B cell (primary cell): Measurements from ENCODE around the gene UGT2B17. TPM values are rescaled to one million over a fixed set of nuclear protein-coding genes. Genes with fewer than 3 reads are reported as not detected.

ENCODE experiments used
- ATAC-seq: fragments of 200-7000 bp; cut with Tn5 transposase; one replicate; pipeline ENCODE4 v1.10.0; 2021; ENCODE audit warnings: low read depth, mild to moderate bottlenecking, moderate number of reproducible peaks, moderate library complexity
- CTCF ChIA-PET: fragments of 350-600 bp; sonication (Branson Sonifier 250); formaldehyde crosslinking; loops from one replicate; lab custom pipeline; 2021; ENCODE audit warnings: antibody characterized with exemption, inconsistent platforms; lab: Charles Lee
- POLR2A ChIA-PET: fragments of 350-600 bp; sonication (Branson Sonifier 250); formaldehyde crosslinking; loops from one replicate; lab custom pipeline; 2021; ENCODE audit warnings: antibody characterized with exemption; lab: Charles Lee
- DNase-seq: peaks from one replicate; pipeline ENCODE4 v3.0.0; 2013
- H2AFZ ChIP-seq: 2 replicates; pipeline ENCODE4 v1.6.1; 2012; ENCODE audit warnings: mild to moderate bottlenecking, low read depth, low read length; ENCODE audit not compliant: insufficient read depth, poor library complexity, severe bottlenecking
- H3K27ac ChIP-seq, 2 donors: 1 replicate in 1 of 2; 2 replicates in 1 of 2; pipeline ENCODE4 v1.5.1; 2012 to 2013; ENCODE audit warnings: low read length in 2 of 2, mild to moderate bottlenecking in 2 of 2, moderate library complexity in 1 of 2
- H3K27me3 ChIP-seq, 4 experiments: fragments of 200-600 bp in 1 of 4; sonication (generic) in 1 of 4; replicated peaks in 1 of 4; 1 replicate in 2 of 4; 2 replicates in 2 of 4; pipeline versions ENCODE4 v1.6.1 to v1.7.0; 2013 to 2016; ENCODE audit warnings: low read length in 3 of 4, mild to moderate bottlenecking in 2 of 4, mixed read lengths in 1 of 4, moderate library complexity in 1 of 4; ENCODE audit not compliant: insufficient read depth in 4 of 4, control insufficient read depth in 3 of 4; ENCODE audit errors: control extremely low read depth in 1 of 4
- H3K36me3 ChIP-seq, 2 experiments: replicated peaks in 1 of 2; 1 replicate in 1 of 2; 2 replicates in 1 of 2; pipeline versions ENCODE4 v1.6.1 to v1.7.1; 2013; ENCODE audit warnings: low read length in 1 of 2; ENCODE audit not compliant: insufficient read depth in 2 of 2, control insufficient read depth in 1 of 2; ENCODE audit errors: control extremely low read depth in 1 of 2, extremely low read depth in 1 of 2
- H3K4me1 ChIP-seq, 2 donors: fragments of 200-600 bp in 1 of 2; sonication (generic) in 1 of 2; 1 replicate in 1 of 2; 2 replicates in 1 of 2; pipeline versions ENCODE4 v1.5.1 to v1.6.1; 2013 to 2017; ENCODE audit warnings: low read length in 2 of 2; ENCODE audit not compliant: control insufficient read depth in 2 of 2, insufficient read depth in 2 of 2
- H3K4me2 ChIP-seq: replicated peaks from 2 replicates; pipeline ENCODE3; 2012; ENCODE audit warnings: mild to moderate bottlenecking, low read depth, low read length; ENCODE audit not compliant: poor library complexity, severe bottlenecking
- H3K4me3 ChIP-seq, 5 experiments: fragments of 200-600 bp in 1 of 5; sonication (generic) in 1 of 5; 1 replicate in 3 of 5; 2 replicates in 2 of 5; pipeline versions ENCODE4 v1.5.1 to v1.7.0; 2011 to 2016; ENCODE audit warnings: low read length in 4 of 5, mild to moderate bottlenecking in 4 of 5, low read depth in 2 of 5, control low read depth in 1 of 5, moderate library complexity in 1 of 5; ENCODE audit not compliant: insufficient read depth in 1 of 5; ENCODE audit errors: control extremely low read depth in 1 of 5, extremely low read depth in 1 of 5
- H3K79me2 ChIP-seq: fragments of 200-600 bp; sonication (generic); one replicate; pipeline ENCODE4 v1.6.0; 2016; ENCODE audit warnings: low read length; ENCODE audit not compliant: control insufficient read depth, insufficient read depth
- H3K9ac ChIP-seq: fragments of 200-600 bp; sonication (generic); 2 replicates; pipeline ENCODE4 v1.6.1; 2017; ENCODE audit warnings: mild to moderate bottlenecking, low read length, moderate library complexity
- H3K9me3 ChIP-seq, 3 donors: one replicate each; pipeline versions ENCODE4 v1.6.1 to v1.7.1; 2013; ENCODE audit warnings: low read length in 2 of 3; ENCODE audit not compliant: control insufficient read depth in 2 of 3, insufficient read depth in 1 of 3; ENCODE audit errors: control extremely low read depth in 1 of 3
- H4K20me1 ChIP-seq: 2 replicates; pipeline ENCODE4 v1.6.0; 2012; ENCODE audit warnings: mild to moderate bottlenecking, low read length; ENCODE audit not compliant: insufficient read depth, control insufficient read depth, poor library complexity, severe bottlenecking
- H3K27ac Mint-ChIP-seq: one replicate; pipeline ENCODE4 v1.8.0; 2021; ENCODE audit warnings: mixed read lengths
- H3K27me3 Mint-ChIP-seq: one replicate; pipeline ENCODE4 v1.8.0; 2021; ENCODE audit warnings: mixed read lengths
- H3K4me1 Mint-ChIP-seq: one replicate; pipeline ENCODE4 v1.8.0; 2021; ENCODE audit warnings: mixed read lengths
- H3K4me3 Mint-ChIP-seq: one replicate; pipeline ENCODE4 v1.8.0; 2021; ENCODE audit warnings: mixed read lengths
- H3K9me3 Mint-ChIP-seq: one replicate; pipeline ENCODE4 v1.8.0; 2022; ENCODE audit warnings: mixed read lengths; ENCODE audit not compliant: insufficient read depth
- EZH2 ChIP-seq: IDR thresholded peaks from 2 replicates; pipeline ENCODE4 v1.6.1; 2012; ENCODE audit warnings: borderline replicate concordance, low read depth, mild to moderate bottlenecking, moderate library complexity, low read length; ENCODE audit not compliant: insufficient read depth, poor library complexity, severe bottlenecking
- WGBS: methylation state at CpG from one replicate; pipeline ENCODE4 v1.1.5; 2013; ENCODE audit warnings: missing lambda C conversion rate; ENCODE audit not compliant: insufficient coverage; 5-methylcytosine and 5-hydroxymethylcytosine counted together
- intact Hi-C: fragments of 100-400 bp; cut with micrococcal nuclease; formaldehyde crosslinking; loops from one replicate; pipeline ENCODE4 v1.10.0; 2022
- polyA plus RNA-seq: library from polyadenylated mRNA; depleted of rRNA; stranded (reverse); fragments of >200 nt; gene quantifications from 2 replicates; pipeline ENCODE4 v1.2.3, GENCODE V29; 2012
- total RNA-seq, 2 donors: library from RNA; stranded (reverse); fragments of 120-200 nt in 1 of 2; gene quantifications; 1 replicate in 1 of 2; 2 replicates in 1 of 2; pipeline versions ENCODE4 v1.2.3 to v1.2.4, GENCODE V29; 2013 to 2022
- TF ChIP-seq, protein P1 (sequence below): fragments of 200-600 bp; IDR thresholded peaks from one replicate; pipeline ENCODE4 v1.8.0; 2022; ENCODE audit warnings: antibody characterized with exemption, mild to moderate bottlenecking

The UGT2B17 gene
- total and polyA plus RNA-seq, 2 donors (not counting 1 experiment from before 2014, with no cell fraction given) = 0.52 TPM; not detected in 1

DNA sequence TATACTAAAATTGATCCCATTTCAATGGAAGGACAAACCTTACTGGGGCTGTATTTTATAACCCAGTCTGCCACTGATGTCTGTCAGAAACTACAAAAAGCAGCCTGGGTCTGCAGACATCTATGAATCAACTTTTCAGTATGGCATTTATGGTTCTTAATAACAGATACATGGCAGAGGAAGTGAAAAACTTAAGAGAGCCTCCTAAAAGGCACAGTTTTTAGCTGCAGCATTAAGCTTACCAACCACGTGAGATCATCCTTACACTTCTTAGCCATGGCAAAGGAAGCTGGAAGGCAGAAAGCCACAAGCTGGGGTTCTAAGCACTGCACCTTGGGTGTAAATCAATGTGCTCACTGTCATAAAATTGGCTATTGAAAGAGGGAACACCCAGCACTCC, 16.6 kb upstream of the UGT2B17 start:
- H3K9me3 ChIP-seq = no peaks in the 10 kb centered on the region
- ChIA-PET POLR2A (no interaction called here), CTCF (no interaction called here)
- H2AFZ ChIP-seq = no peak overlapping the region
- H3K4me3 Mint-ChIP-seq = no peak overlapping the region
- TF ChIP-seq, protein P1, sequence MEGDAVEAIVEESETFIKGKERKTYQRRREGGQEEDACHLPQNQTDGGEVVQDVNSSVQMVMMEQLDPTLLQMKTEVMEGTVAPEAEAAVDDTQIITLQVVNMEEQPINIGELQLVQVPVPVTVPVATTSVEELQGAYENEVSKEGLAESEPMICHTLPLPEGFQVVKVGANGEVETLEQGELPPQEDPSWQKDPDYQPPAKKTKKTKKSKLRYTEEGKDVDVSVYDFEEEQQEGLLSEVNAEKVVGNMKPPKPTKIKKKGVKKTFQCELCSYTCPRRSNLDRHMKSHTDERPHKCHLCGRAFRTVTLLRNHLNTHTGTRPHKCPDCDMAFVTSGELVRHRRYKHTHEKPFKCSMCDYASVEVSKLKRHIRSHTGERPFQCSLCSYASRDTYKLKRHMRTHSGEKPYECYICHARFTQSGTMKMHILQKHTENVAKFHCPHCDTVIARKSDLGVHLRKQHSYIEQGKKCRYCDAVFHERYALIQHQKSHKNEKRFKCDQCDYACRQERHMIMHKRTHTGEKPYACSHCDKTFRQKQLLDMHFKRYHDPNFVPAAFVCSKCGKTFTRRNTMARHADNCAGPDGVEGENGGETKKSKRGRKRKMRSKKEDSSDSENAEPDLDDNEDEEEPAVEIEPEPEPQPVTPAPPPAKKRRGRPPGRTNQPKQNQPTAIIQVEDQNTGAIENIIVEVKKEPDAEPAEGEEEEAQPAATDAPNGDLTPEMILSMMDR = no peak
- TF ChIP-seq EZH2 = no peak
- no peaks in the 10 kb centered on the region for H3K27me3 ChIP-seq
- no peaks in the 10 kb centered on the region for H3K9me3 Mint-ChIP-seq
- DNase-seq = no peak
- WGBS = 60% methylated on average over 1 of the region's 1 CpG
- no peaks in the 10 kb centered on the region for H4K20me1 ChIP-seq
- no peak for ATAC-seq
- H3K27ac Mint-ChIP-seq = no peak overlapping the region
- no peak overlapping the region for H3K4me3 ChIP-seq
- intact Hi-C loops = no loop called here
- no peak overlapping the region for H3K4me2 ChIP-seq
- no peaks in the 10 kb centered on the region for H3K27me3 Mint-ChIP-seq
- no peaks in the 10 kb centered on the region for H3K4me1 ChIP-seq
- no peaks in the 10 kb centered on the region for H3K4me1 Mint-ChIP-seq
- H3K27ac ChIP-seq = no peak overlapping the region
- no peaks in the 10 kb centered on the region for H3K36me3 ChIP-seq
- no peaks in the 10 kb centered on the region for H3K79me2 ChIP-seq
- H3K9ac ChIP-seq = no peak overlapping the region

DNA sequence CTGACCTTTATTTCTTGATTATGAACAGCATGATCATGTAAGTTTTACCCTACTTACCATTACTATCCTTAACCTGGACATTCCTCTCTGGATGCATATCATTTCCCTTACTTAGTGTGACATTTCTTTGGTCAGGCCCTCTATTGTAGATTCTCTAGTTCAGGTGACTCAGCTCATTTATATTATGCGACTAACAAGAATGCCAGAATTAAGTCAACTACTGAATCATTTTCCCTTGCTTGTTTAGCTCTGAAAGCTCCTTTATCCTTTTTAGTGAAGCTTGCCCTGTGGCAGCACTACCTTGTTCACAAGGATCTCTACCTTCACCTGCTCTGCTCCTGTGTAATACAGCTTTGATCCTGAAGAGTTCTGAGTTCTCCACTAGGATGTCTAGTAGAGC, 15.1 kb upstream of the UGT2B17 start:
- no peak overlapping the region for H2AFZ ChIP-seq
- H3K4me2 ChIP-seq = no peak overlapping the region
- DNase-seq (no peak), ATAC-seq (no peak)
- intact Hi-C loops = no loop called here
- no peak overlapping the region for H3K27ac Mint-ChIP-seq
- H3K27ac ChIP-seq = no peak overlapping the region
- no peaks in the 10 kb centered on the region for H4K20me1 ChIP-seq
- 100% methylated on average over 1 of the region's 1 CpG for WGBS
- no peak overlapping the region for H3K9ac ChIP-seq
- no peaks in the 10 kb centered on the region for H3K27me3 ChIP-seq
- CTCF ChIA-PET = no interaction called here
- H3K9me3 ChIP-seq = no peaks in the 10 kb centered on the region
- no peaks in the 10 kb centered on the region for H3K4me1 Mint-ChIP-seq
- no peak for TF ChIP-seq EZH2
- TF ChIP-seq, protein P1 = no peak
- POLR2A ChIA-PET = no interaction called here
- no peaks in the 10 kb centered on the region for H3K27me3 Mint-ChIP-seq
- no peaks in the 10 kb centered on the region for H3K4me1 ChIP-seq
- no peaks in the 10 kb centered on the region for H3K36me3 ChIP-seq
- H3K9me3 Mint-ChIP-seq = peaks cover 2% of the 10 kb centered on the region
- H3K4me3 Mint-ChIP-seq = no peak overlapping the region
- H3K79me2 ChIP-seq = no peaks in the 10 kb centered on the region
- H3K4me3 ChIP-seq = no peak overlapping the region
